HS-5 (cell line): ENCODE measurements around the gene FANK1.
"Not testable (repeated sequence)": the region's sequence is repeated elsewhere in the genome, so short reads cannot be mapped to it uniquely, and the experiment has no call there.

Experiments used
- DNase-seq: peaks from one replicate; pipeline ENCODE4 v3.0.0-alpha.2; 2012; ENCODE audit warnings: low read depth

The FANK1 gene

GRCh38 chr10:125928928-125929585, 32.7 kb downstream of the FANK1 start:
- no peak for DNase-seq

GRCh38 chr10:125929618-125930017, 33.3 kb downstream of the FANK1 start:
- DNase-seq: no peak

GRCh38 chr10:125933693-125934092, 37.3 kb downstream of the FANK1 start:
- DNase-seq: no peak

GRCh38 chr10:125936331-125936730, 40.0 kb downstream of the FANK1 start:
- no peak for DNase-seq

GRCh38 chr10:125940515-125940914, 44.2 kb downstream of the FANK1 start:
- DNase-seq: no peak

- no peak for DNase-seq
These were observed 54.9 kb downstream of the FANK1 start for GRCh38 chr10:125951290-125951689.

GRCh38 chr10:125953778-125954385, 57.5 kb downstream of the FANK1 start:
- no peak for DNase-seq

GRCh38 chr10:125955766-125956165, 59.4 kb downstream of the FANK1 start:
- no peak for DNase-seq

- DNase-seq: no peak
These were observed 65.4 kb downstream of the FANK1 start for GRCh38 chr10:125961743-125962142.

- no peak for DNase-seq
These were observed 65.8 kb downstream of the FANK1 start for GRCh38 chr10:125962200-125962599.

GRCh38 chr10:125964558-125964957, 68.2 kb downstream of the FANK1 start:
- DNase-seq: no peak

- DNase-seq: no peak
These were observed 71.2 kb downstream of the FANK1 start for GRCh38 chr10:125967533-125967932.

GRCh38 chr10:125970077-125970630, 73.8 kb downstream of the FANK1 start:
- DNase-seq: not testable (repeated sequence)

- DNase-seq: no peak
These were observed 80.7 kb downstream of the FANK1 start for GRCh38 chr10:125976960-125977605.

- no peak for DNase-seq
These were observed 83.6 kb downstream of the FANK1 start for GRCh38 chr10:125979976-125980375.

GRCh38 chr10:125980521-125981035, 84.2 kb downstream of the FANK1 start:
- DNase-seq: no peak

- peak; percentile 57 for DNase-seq
These were observed 86.0 kb downstream of the FANK1 start for GRCh38 chr10:125982260-125982948.

- no peak for DNase-seq
These were observed 86.8 kb downstream of the FANK1 start for GRCh38 chr10:125983161-125983560.

- no peak for DNase-seq
These were observed 87.3 kb downstream of the FANK1 start for GRCh38 chr10:125983656-125984055.

- DNase-seq: no peak
These were observed 88.0 kb downstream of the FANK1 start for GRCh38 chr10:125984346-125984745.

- no peak for DNase-seq
These were observed 88.6 kb downstream of the FANK1 start for GRCh38 chr10:125984865-125985495.
